OCI-LY7 (cell line): ENCODE measurements around the gene ERN1. TPM values are rescaled to one million over a fixed set of nuclear protein-coding genes. Genes with fewer than 3 reads are reported as not detected.

Experiments used
- BruUV-seq: library from RNA; stranded (reverse); fragments of 400-500 nt; replicated peaks from 2 replicates; lab custom pipeline; 2021; lab: Mats Ljungman, UMichigan
- CTCF ChIA-PET: fragments of 300-600 bp; sonication (Branson Sonifier 250); formaldehyde crosslinking; loops from one replicate; lab custom pipeline; 2022; ENCODE audit warnings: antibody characterized with exemption; ENCODE audit not compliant: unreplicated experiment; lab: Charles Lee
- POLR2A ChIA-PET: fragments of 300-600 bp; sonication (Branson Sonifier 250); formaldehyde crosslinking; loops from one replicate; lab custom pipeline; 2022; ENCODE audit warnings: antibody characterized with exemption; lab: Charles Lee
- DNase-seq: peaks from one replicate; pipeline ENCODE4 v3.0.0-alpha.2; 2015; ENCODE audit warnings: low spot score
- H2AFZ ChIP-seq: fragments of 200-600 bp; sonication (generic), shearing (Covaris generic); 2 replicates; pipeline ENCODE4 v1.6.1; 2014; ENCODE audit warnings: mild to moderate bottlenecking, antibody characterized with exemption, low read length, moderate library complexity
- H3K27ac ChIP-seq: fragments of 200-600 bp; sonication (generic); 2 replicates; pipeline ENCODE4 v1.5.1; 2014; ENCODE audit warnings: mixed run types, low read depth, mild to moderate bottlenecking, moderate library complexity, low read length, inconsistent platforms; ENCODE audit not compliant: poor library complexity, severe bottlenecking
- H3K36me3 ChIP-seq: fragments of 200-600 bp; sonication (generic); 2 replicates; pipeline ENCODE4 v1.6.1; 2014; ENCODE audit warnings: mild to moderate bottlenecking, antibody characterized with exemption, low read length, moderate library complexity, mixed read lengths; ENCODE audit not compliant: insufficient read depth
- H3K4me1 ChIP-seq: fragments of 200-600 bp; sonication (generic); 2 replicates; pipeline ENCODE4 v1.5.1; 2014; ENCODE audit warnings: mild to moderate bottlenecking, low read length; ENCODE audit not compliant: insufficient read depth, poor library complexity, severe bottlenecking
- H3K4me2 ChIP-seq: fragments of 200-600 bp; sonication (generic); 2 replicates; pipeline ENCODE4 v1.6.1; 2014; ENCODE audit warnings: mild to moderate bottlenecking, low read length
- H3K4me3 ChIP-seq: fragments of 200-600 bp; sonication (generic); 2 replicates; pipeline ENCODE4 v1.5.1; 2014; ENCODE audit warnings: mild to moderate bottlenecking, low read depth, low read length; ENCODE audit not compliant: poor library complexity, severe bottlenecking
- H3K79me2 ChIP-seq: fragments of 200-600 bp; sonication (generic); 2 replicates; pipeline ENCODE4 v1.6.1; 2016; ENCODE audit warnings: low read depth, mild to moderate bottlenecking, low read length, moderate library complexity, mixed read lengths; ENCODE audit not compliant: insufficient read depth
- H3K9me2 ChIP-seq: fragments of 200-600 bp; sonication (generic); 2 replicates; pipeline ENCODE4 v1.6.1; 2016; ENCODE audit warnings: mild to moderate bottlenecking, low read length, mixed read lengths; ENCODE audit not compliant: insufficient read depth
- H3K9me3 ChIP-seq: fragments of 200-600 bp; sonication (generic); 2 replicates; pipeline ENCODE4 v1.6.1; 2014; ENCODE audit warnings: mild to moderate bottlenecking, mixed run types, low read length, mixed read lengths
- H4K20me1 ChIP-seq: fragments of 200-600 bp; sonication (generic); 2 replicates; pipeline ENCODE4 v1.6.1; 2014; ENCODE audit warnings: mild to moderate bottlenecking, antibody characterized with exemption, low read length, moderate library complexity, mixed read lengths; ENCODE audit not compliant: insufficient read depth
- CTCF ChIP-seq: fragments of 200-600 bp; sonication (generic); conservative IDR thresholded peaks from 2 replicates; pipeline ENCODE4 v1.5.1; 2014; ENCODE audit warnings: mild to moderate bottlenecking, antibody characterized with exemption, low read length, moderate library complexity, mixed read lengths
- EZH2phosphoT487 ChIP-seq: fragments of 200-600 bp; sonication (generic); IDR thresholded peaks from 2 replicates; pipeline ENCODE4 v1.6.1; 2018; ENCODE audit warnings: low read depth, borderline replicate concordance, mild to moderate bottlenecking, mixed run types, antibody characterized with exemption, low read length, moderate library complexity, mixed read lengths
- intact Hi-C: fragments of 100-400 bp; cut with micrococcal nuclease; formaldehyde crosslinking; loops from one replicate; pipeline ENCODE4 v1.10.0; 2022; ENCODE audit not compliant: unreplicated experiment
- total RNA-seq, 2 experiments: library from RNA; depleted of rRNA in 1 of 2; stranded (reverse); fragments of >200 nt in 1 of 2; shearing (Covaris generic) in 1 of 2; gene quantifications; 2 replicates each; pipeline ENCODE4 v1.2.3, GENCODE V29; 2014 to 2022

Gene ERN1
- total RNA-seq, 2 experiments from 2014 or later: 22.0 to 70.3 TPM

- Histone ChIP-seq H3K4me2 (peak overlapping the region; percentile 82), H2AFZ (no peak overlapping the region), H3K4me1 (peaks cover 60% of the 10 kb centered on the region), H4K20me1 (no peaks in the 10 kb centered on the region), H3K9me2 (no peaks in the 10 kb centered on the region), H3K27ac (peak overlapping the region; percentile 78), H3K4me3 (peak overlapping the region; percentile 79), H3K79me2 (peaks cover 89% of the 10 kb centered on the region), H3K9me3 (no peaks in the 10 kb centered on the region), H3K36me3 (peaks cover 25% of the 10 kb centered on the region)
- intact Hi-C loops: no loop called here
- peak; percentile 49 for DNase-seq
- TSS peak; percentile 2 for BruUV-seq
- POLR2A ChIA-PET: interaction anchor here (0.5 to 1.5 kb wide), 7 partner anchors 9 to 1960 kb away, joined by 3 to 5 read pairs (median 3); partner anchors contain the start of gene ERN1
- CTCF ChIA-PET: interaction anchor here (0.5 to 0.8 kb wide), 4 partner anchors 12 to 490 kb away, joined by 3 to 8 read pairs (median 4); partner anchors contain the start of gene CEP95
- TF ChIP-seq CTCF (peak; percentile 82), EZH2phosphoT487 (no peak)
These were observed 113.6 kb downstream of the ERN1 start for GRCh38 chr17:64016231-64016784.

- Histone ChIP-seq H3K9me3 (no peaks in the 10 kb centered on the region), H2AFZ (no peak overlapping the region), H3K9me2 (no peaks in the 10 kb centered on the region), H3K4me1 (peaks cover 56% of the 10 kb centered on the region), H4K20me1 (no peaks in the 10 kb centered on the region), H3K79me2 (peaks cover 98% of the 10 kb centered on the region), H3K36me3 (peaks cover 34% of the 10 kb centered on the region), H3K27ac (peak overlapping the region; percentile 78), H3K4me3 (peak overlapping the region; percentile 79), H3K4me2 (peak overlapping the region; percentile 82)
- ChIA-PET POLR2A (no interaction called here), CTCF (no interaction called here)
- no TSS peak for BruUV-seq
- no peak for TF ChIP-seq CTCF
- TF ChIP-seq EZH2phosphoT487: no peak
- no peak for DNase-seq
- intact Hi-C loops: no loop called here
These were observed 114.5 kb downstream of the ERN1 start for GRCh38 chr17:64015447-64015846.

GRCh38 chr17:64009571-64010402 lies 120.2 kb downstream of the ERN1 start:
- no peak overlapping the region for H3K4me3 ChIP-seq
- BruUV-seq: no TSS peak
- H3K9me2 ChIP-seq: no peaks in the 10 kb centered on the region
- ChIA-PET POLR2A (no interaction called here), CTCF (no interaction called here)
- no peak overlapping the region for H3K4me2 ChIP-seq
- no peak overlapping the region for H2AFZ ChIP-seq
- H3K36me3 ChIP-seq: peaks cover 82% of the 10 kb centered on the region
- TF ChIP-seq CTCF: no peak
- H3K79me2 ChIP-seq: peaks cover 66% of the 10 kb centered on the region
- 0 out of 2 replicates have a peak, but pooled peaks cover 3% of the 10 kb centered on the region for H4K20me1 ChIP-seq
- no peak for DNase-seq
- intact Hi-C loops: no loop called here
- H3K27ac ChIP-seq: no peak overlapping the region
- H3K9me3 ChIP-seq: no peaks in the 10 kb centered on the region
- H3K4me1 ChIP-seq: peaks cover 27% of the 10 kb centered on the region
